ENCODE measurements around the gene ANKRD60.

Gene ANKRD60

GRCh38 chr20:58173091-58173490, 55.4 kb downstream of the ANKRD60 start:
- no peak for TF ChIP-seq CTCF (IDR thresholded peaks at IDR 0.05; ENCODE audit: insufficient read depth, low read length, missing control alignments)
- no peak for DNase-seq (ENCODE audit: low read depth, low spot score)
- ChIA-PET POLR2A (no interaction called here), CTCF (interaction anchor here (0.8 kb wide), 1 partner anchor 10 kb away, joined by 3 read pairs; no protein-coding TSS in a partner anchor)
- H3K4me3 ChIP-seq (ENCODE audit: low read depth, low read length): no peak overlapping the region

GRCh38 chr20:58171796-58172425, 56.5 kb downstream of the ANKRD60 start:
- no peak overlapping the region for H3K4me3 ChIP-seq (ENCODE audit: low read depth, low read length)
- no peak for DNase-seq (ENCODE audit: low read depth, low spot score)
- ChIA-PET CTCF (no interaction called here), POLR2A (no interaction called here)
- no peak for TF ChIP-seq CTCF (IDR thresholded peaks at IDR 0.05; ENCODE audit: insufficient read depth, low read length, missing control alignments)

- ChIA-PET POLR2A (no interaction called here), CTCF (interaction anchor here (1.0 to 2.4 kb wide), 4 partner anchors 9 to 546 kb away, joined by 3 to 13 read pairs (median 4); no protein-coding TSS in a partner anchor)
- H3K4me3 ChIP-seq (ENCODE audit: low read depth, low read length): no peak overlapping the region
- TF ChIP-seq CTCF (IDR thresholded peaks at IDR 0.05; ENCODE audit: insufficient read depth, low read length, missing control alignments): no peak
- peak; percentile 7 for DNase-seq (ENCODE audit: low read depth, low spot score)
Measured at GRCh38 chr20:58169450-58169849, 59.0 kb downstream of the ANKRD60 start.

GRCh38 chr20:58168843-58169242, 59.6 kb downstream of the ANKRD60 start:
- TF ChIP-seq CTCF (IDR thresholded peaks at IDR 0.05; ENCODE audit: insufficient read depth, low read length, missing control alignments): no peak
- ChIA-PET CTCF (interaction anchor here (1.0 to 1.5 kb wide), 3 partner anchors 9 to 545 kb away, joined by 3 to 5 read pairs (median 3); no protein-coding TSS in a partner anchor), POLR2A (no interaction called here)
- no peak for DNase-seq (ENCODE audit: low read depth, low spot score)
- H3K4me3 ChIP-seq (ENCODE audit: low read depth, low read length): no peak overlapping the region

GRCh38 chr20:58167759-58168158, 60.7 kb downstream of the ANKRD60 start:
- H3K4me3 ChIP-seq (ENCODE audit: low read depth, low read length): no peak overlapping the region
- ChIA-PET POLR2A (no interaction called here), CTCF (interaction anchor here (0.6 to 1.6 kb wide), 4 partner anchors 10 to 545 kb away, joined by 3 to 5 read pairs (median 4); no protein-coding TSS in a partner anchor)
- no peak for DNase-seq (ENCODE audit: low read depth, low spot score)
- TF ChIP-seq CTCF (IDR thresholded peaks at IDR 0.05; ENCODE audit: insufficient read depth, low read length, missing control alignments): no peak
